GM12878 (cell line): ENCODE data around the gene LRP8. TPM values are rescaled to one million over a fixed set of nuclear protein-coding genes. Genes with fewer than 3 reads are reported as not detected.

Experiments used
- ATAC-seq: fragments of 200-7000 bp; cut with Tn5 transposase; 3 replicates; pipeline ENCODE4 v1.9.1; 2020; ENCODE audit warnings: mild to moderate bottlenecking, moderate library complexity
- BruUV-seq: library from RNA; stranded (reverse); fragments of 400-500 nt; replicated peaks from 2 replicates; lab custom pipeline; 2021; lab: Mats Ljungman, UMichigan
- CTCF ChIA-PET: fragments of 300-600 bp; sonication (Branson Sonifier 250); formaldehyde crosslinking; extraction: SDS; loops from one replicate; lab custom pipeline; 2021; ENCODE audit warnings: inconsistent platforms; lab: Yijun Ruan, JAX
- POLR2A ChIA-PET: fragments of 350-600 bp; formaldehyde crosslinking; extraction: SDS; loops from one replicate; lab custom pipeline; 2021; ENCODE audit warnings: inconsistent platforms; lab: Charles Lee
- RAD21 ChIA-PET: fragments of 300-600 bp; sonication (Branson Sonifier 250); formaldehyde crosslinking; loops from one replicate; lab custom pipeline; 2023; ENCODE audit warnings: antibody characterized with exemption; ENCODE audit not compliant: unreplicated experiment; lab: Charles Lee
- SMC1A ChIA-PET: fragments of 300-600 bp; sonication (Branson Sonifier 250); formaldehyde crosslinking; loops from one replicate; lab custom pipeline; 2023; ENCODE audit not compliant: unreplicated experiment, uncharacterized antibody; lab: Charles Lee
- DNase-seq: peaks from one replicate; pipeline ENCODE4 v3.0.0-alpha.2; 2011; ENCODE audit warnings: low read depth, low spot score
- FAIRE-seq: peaks from 3 replicates; lab custom pipeline; 2011; peaks lifted over from hg19 to GRCh38; lab: Jason Lieb, UNC
- H2AFZ ChIP-seq: 2 replicates; pipeline ENCODE4 v1.6.0; 2011; ENCODE audit warnings: low read depth, low read length, control low read depth; ENCODE audit not compliant: control insufficient read depth
- H3K27ac ChIP-seq: 2 replicates; pipeline ENCODE4 v1.5.1; 2011; ENCODE audit warnings: control low read depth; ENCODE audit not compliant: control insufficient read depth, insufficient read depth
- H3K27me3 ChIP-seq, 2 experiments: replicated peaks in 1 of 2; 2 replicates each; pipeline versions ENCODE4 v1.6.0 to v1.6.1; 2011; ENCODE audit warnings: low read length in 1 of 2; ENCODE audit not compliant: control insufficient read depth in 2 of 2, insufficient read depth in 2 of 2
- H3K36me3 ChIP-seq, 2 experiments: 2 replicates each; pipeline ENCODE4 v1.5.1; 2011; ENCODE audit warnings: low read length in 1 of 2; ENCODE audit not compliant: control insufficient read depth in 2 of 2, insufficient read depth in 2 of 2
- H3K4me1 ChIP-seq: 2 replicates; pipeline ENCODE4 v1.6.1; 2011; ENCODE audit warnings: mild to moderate bottlenecking, low read length, moderate library complexity, mixed read lengths; ENCODE audit not compliant: control insufficient read depth, insufficient read depth
- H3K4me2 ChIP-seq: 2 replicates; pipeline ENCODE4 v1.6.0; 2011; ENCODE audit warnings: control low read depth; ENCODE audit not compliant: control insufficient read depth, insufficient read depth
- H3K4me3 ChIP-seq: fragments of 200-600 bp; sonication (generic); 2 replicates; pipeline ENCODE4 v1.5.1; 2016
- H3K79me2 ChIP-seq: 2 replicates; pipeline ENCODE4 v1.6.0; 2011; ENCODE audit warnings: low read length; ENCODE audit not compliant: control insufficient read depth, insufficient read depth
- H3K9ac ChIP-seq: 2 replicates; pipeline ENCODE4 v1.8.0; 2011; ENCODE audit warnings: low read length, control low read depth, mixed read lengths; ENCODE audit not compliant: control insufficient read depth, insufficient read depth
- H3K9me3 ChIP-seq: replicated peaks from 3 replicates; pipeline ENCODE4 v1.5.1; 2011; ENCODE audit warnings: mild to moderate bottlenecking, low read length; ENCODE audit not compliant: control insufficient read depth, insufficient read depth
- H4K20me1 ChIP-seq: 2 replicates; pipeline ENCODE4 v1.6.0; 2011; ENCODE audit not compliant: control insufficient read depth, insufficient read depth
- CBX5 ChIP-seq: sonication (generic); IDR thresholded peaks from 2 replicates; pipeline ENCODE4 v1.6.1; 2016; ENCODE audit warnings: low read depth, moderate library complexity, mild to moderate bottlenecking, inconsistent platforms
- CHD2 ChIP-seq: IDR thresholded peaks from 2 replicates; pipeline ENCODE4 v1.6.1; 2011; ENCODE audit warnings: low read depth, low read length, improper control_type of control experiment, borderline replicate concordance
- CREB1 ChIP-seq: IDR thresholded peaks from 2 replicates; pipeline ENCODE4 v1.6.1; 2012; ENCODE audit warnings: low read depth, mild to moderate bottlenecking, inconsistent platforms
- CREM ChIP-seq: IDR thresholded peaks from 2 replicates; pipeline ENCODE4 v1.6.1; 2014; ENCODE audit warnings: antibody characterized with exemption, low read depth
- HDAC2 ChIP-seq: fragments of 200-600 bp; sonication (generic); IDR thresholded peaks from 2 replicates; pipeline ENCODE4 v1.6.1; 2017
- MEF2A ChIP-seq: IDR thresholded peaks from 2 replicates; pipeline ENCODE4 v1.6.1; 2011; ENCODE audit warnings: low read depth, mild to moderate bottlenecking, low read length, moderate library complexity; ENCODE audit not compliant: insufficient read depth
- MYB ChIP-seq: fragments of 150-350 bp; IDR thresholded peaks from 2 replicates; pipeline ENCODE4 v1.6.1; 2014; ENCODE audit warnings: mild to moderate bottlenecking, low read depth, low read length, borderline replicate concordance
- SKIL ChIP-seq: fragments of 450-650 bp; IDR thresholded peaks from 2 replicates; pipeline ENCODE4 v1.6.1; 2017; ENCODE audit warnings: mild to moderate bottlenecking, low read depth, inconsistent platforms; ENCODE audit not compliant: poor library complexity, severe bottlenecking
- SREBF1 ChIP-seq: IDR thresholded peaks from 2 replicates; pipeline ENCODE4 v1.6.1; 2012; ENCODE audit warnings: mild to moderate bottlenecking, low read length
- STAT1 ChIP-seq: fragments of 450-650 bp; conservative IDR thresholded peaks from 2 replicates; pipeline ENCODE4 v1.6.1; 2014; ENCODE audit warnings: antibody characterized with exemption, mild to moderate bottlenecking
- TAF1 ChIP-seq: IDR thresholded peaks from 2 replicates; pipeline ENCODE4 v1.6.1; 2011; ENCODE audit warnings: mild to moderate bottlenecking, low read depth, low read length, borderline replicate concordance
- ZBED1 ChIP-seq: IDR thresholded peaks from 2 replicates; pipeline ENCODE4 v1.6.1; 2016; ENCODE audit warnings: borderline replicate concordance
- ZNF24 ChIP-seq: fragments of 450-650 bp; IDR thresholded peaks from 2 replicates; pipeline ENCODE4 v1.6.1; 2017; ENCODE audit warnings: antibody characterized with exemption, mild to moderate bottlenecking
- WGBS: methylation state at CpG from one replicate; pipeline ENCODE4 v1.1.6; 2016; ENCODE audit warnings: low lambda C conversion rate; ENCODE audit not compliant: insufficient replicate concordance, insufficient coverage; ENCODE audit errors: missing lambda C conversion rate; 5-methylcytosine and 5-hydroxymethylcytosine counted together
- in situ Hi-C: fragments of 300-500 bp; cut with MboI; formaldehyde crosslinking; loops from 9 replicates; pipeline ENCODE4 v1.14.3; 2018; ENCODE audit warnings: mixed read lengths
- intact Hi-C: fragments of 100-400 bp; cut with micrococcal nuclease; formaldehyde crosslinking; loops from one replicate; pipeline ENCODE4 v1.14.2; 2022; ENCODE audit not compliant: unreplicated experiment
- polyA plus RNA-seq, 11 experiments: library from polyadenylated mRNA; depleted of rRNA in 4 of 11; unstranded in 6 of 11; stranded (reverse) in 5 of 11; fragments of >200 nt; fragmentation: Nextera tagmentation in 4 of 11; fragmentation: Illumina TruSeq in 1 of 11; extraction: Ambion mirVana in 4 of 11; extraction: Trizol in 1 of 11; gene quantifications; 1 replicate in 1 of 11; 2 replicates in 10 of 11; pipeline versions ENCODE4 v1.2.1 to v1.2.3, GENCODE V29; 2011 to 2016; ENCODE audit warnings: inconsistent platforms in 2 of 11, missing spikeins in 2 of 11, low read depth in 1 of 11
- total RNA-seq, 4 experiments: library from RNA; depleted of rRNA in 3 of 4; stranded (reverse); fragments of >200 nt in 3 of 4; fragmentation: Illumina TruSeq in 1 of 4; extraction: Trizol in 1 of 4; gene quantifications; 2 replicates each; pipeline versions ENCODE4 v1.2.1 to v1.2.3, GENCODE V29; 2013 to 2021
- TF ChIP-seq, protein P1 (sequence below): fragments of 450-650 bp; IDR thresholded peaks from 2 replicates; pipeline ENCODE4 v1.6.1; 2016; ENCODE audit warnings: mild to moderate bottlenecking
- TF ChIP-seq, protein P2 (sequence below): fragments of 450-650 bp; IDR thresholded peaks from 2 replicates; pipeline ENCODE4 v1.6.1; 2016; ENCODE audit warnings: mild to moderate bottlenecking
- TF ChIP-seq, protein P3 (sequence below): fragments of 450-650 bp; IDR thresholded peaks from 2 replicates; pipeline ENCODE4 v1.6.1; 2017; ENCODE audit warnings: mild to moderate bottlenecking, moderate library complexity

Gene LRP8
- total and polyA plus RNA-seq, 10 of the 15 experiments (the other 5 are each of a cell fraction or from before 2014, with no cell fraction given), result 2.8 to 40.5 (median 22.3) TPM

DNA sequence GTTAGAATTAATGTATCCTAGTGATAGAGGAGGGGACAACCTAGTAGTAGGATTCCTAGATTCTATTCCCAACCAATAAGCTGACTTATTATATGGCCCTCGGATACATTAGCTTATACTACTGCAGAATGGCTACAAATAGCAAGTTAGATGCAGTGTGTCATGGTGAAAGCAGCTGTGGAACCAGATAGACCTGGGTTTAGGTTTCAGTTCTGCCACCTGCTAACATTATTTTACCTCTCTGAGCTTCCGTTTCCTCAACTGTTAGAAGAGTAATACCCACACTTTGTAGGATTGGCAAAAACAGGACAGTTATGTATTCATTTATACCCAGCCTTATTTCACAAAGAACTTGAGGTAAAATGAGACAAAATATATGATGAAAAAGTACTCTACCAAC is 67.9 kb downstream of the LRP8 start:
- Histone ChIP-seq H3K9ac (no peak overlapping the region), H3K4me2 (peak overlapping the region; percentile 32), H3K4me3 (no peak overlapping the region), H3K79me2 (no peaks in the 10 kb centered on the region), H3K9me3 (no peaks in the 10 kb centered on the region), H3K27me3 (no peaks in the 10 kb centered on the region), H4K20me1 (no peaks in the 10 kb centered on the region), H3K27ac (peak overlapping the region; percentile 73; the same call in 1 of the 2 replicates), H3K4me1 (peaks cover 10% of the 10 kb centered on the region), H2AFZ (no peak overlapping the region; the same call in 1 of the 2 replicates), H3K36me3 (peaks cover 25 to 42% of the 10 kb centered on the region in 2 experiments)
- no TSS peak for BruUV-seq
- 2% methylated on average over 2 of the region's 2 CpGs for WGBS
- in situ Hi-C loops, result no loop called here
- CTCF ChIA-PET, result interaction anchor here (1.2 to 2.3 kb wide), 2 partner anchors 9 to 18 kb away, joined by 3 to 5 read pairs; no protein-coding TSS in a partner anchor
- DNase-seq, result no peak
- ATAC-seq, result peak; percentile 61
- SMC1A ChIA-PET, result no interaction called here
- POLR2A ChIA-PET, result no interaction called here
- intact Hi-C loops, result no loop called here
- peak; percentile 78 for FAIRE-seq
- RAD21 ChIA-PET, result no interaction called here
- TF ChIP-seq STAT1 (no peak), CBX5 (no peak), HDAC2 (no peak), TAF1 (no peak), CHD2 (no peak), MEF2A (no peak), ZNF24 (no peak), ZBED1 (no peak), SKIL (no peak), CREB1 (no peak), MYB (no peak), SREBF1 (no peak), CREM (no peak)
- TF ChIP-seq, protein P1, sequence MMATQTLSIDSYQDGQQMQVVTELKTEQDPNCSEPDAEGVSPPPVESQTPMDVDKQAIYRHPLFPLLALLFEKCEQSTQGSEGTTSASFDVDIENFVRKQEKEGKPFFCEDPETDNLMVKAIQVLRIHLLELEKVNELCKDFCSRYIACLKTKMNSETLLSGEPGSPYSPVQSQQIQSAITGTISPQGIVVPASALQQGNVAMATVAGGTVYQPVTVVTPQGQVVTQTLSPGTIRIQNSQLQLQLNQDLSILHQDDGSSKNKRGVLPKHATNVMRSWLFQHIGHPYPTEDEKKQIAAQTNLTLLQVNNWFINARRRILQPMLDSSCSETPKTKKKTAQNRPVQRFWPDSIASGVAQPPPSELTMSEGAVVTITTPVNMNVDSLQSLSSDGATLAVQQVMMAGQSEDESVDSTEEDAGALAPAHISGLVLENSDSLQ, result no peak
- TF ChIP-seq, protein P2, sequence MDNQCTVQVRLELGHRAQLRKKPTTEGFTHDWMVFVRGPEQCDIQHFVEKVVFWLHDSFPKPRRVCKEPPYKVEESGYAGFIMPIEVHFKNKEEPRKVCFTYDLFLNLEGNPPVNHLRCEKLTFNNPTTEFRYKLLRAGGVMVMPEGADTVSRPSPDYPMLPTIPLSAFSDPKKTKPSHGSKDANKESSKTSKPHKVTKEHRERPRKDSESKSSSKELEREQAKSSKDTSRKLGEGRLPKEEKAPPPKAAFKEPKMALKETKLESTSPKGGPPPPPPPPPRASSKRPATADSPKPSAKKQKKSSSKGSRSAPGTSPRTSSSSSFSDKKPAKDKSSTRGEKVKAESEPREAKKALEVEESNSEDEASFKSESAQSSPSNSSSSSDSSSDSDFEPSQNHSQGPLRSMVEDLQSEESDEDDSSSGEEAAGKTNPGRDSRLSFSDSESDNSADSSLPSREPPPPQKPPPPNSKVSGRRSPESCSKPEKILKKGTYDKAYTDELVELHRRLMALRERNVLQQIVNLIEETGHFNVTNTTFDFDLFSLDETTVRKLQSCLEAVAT, result no peak
- TF ChIP-seq, protein P3, sequence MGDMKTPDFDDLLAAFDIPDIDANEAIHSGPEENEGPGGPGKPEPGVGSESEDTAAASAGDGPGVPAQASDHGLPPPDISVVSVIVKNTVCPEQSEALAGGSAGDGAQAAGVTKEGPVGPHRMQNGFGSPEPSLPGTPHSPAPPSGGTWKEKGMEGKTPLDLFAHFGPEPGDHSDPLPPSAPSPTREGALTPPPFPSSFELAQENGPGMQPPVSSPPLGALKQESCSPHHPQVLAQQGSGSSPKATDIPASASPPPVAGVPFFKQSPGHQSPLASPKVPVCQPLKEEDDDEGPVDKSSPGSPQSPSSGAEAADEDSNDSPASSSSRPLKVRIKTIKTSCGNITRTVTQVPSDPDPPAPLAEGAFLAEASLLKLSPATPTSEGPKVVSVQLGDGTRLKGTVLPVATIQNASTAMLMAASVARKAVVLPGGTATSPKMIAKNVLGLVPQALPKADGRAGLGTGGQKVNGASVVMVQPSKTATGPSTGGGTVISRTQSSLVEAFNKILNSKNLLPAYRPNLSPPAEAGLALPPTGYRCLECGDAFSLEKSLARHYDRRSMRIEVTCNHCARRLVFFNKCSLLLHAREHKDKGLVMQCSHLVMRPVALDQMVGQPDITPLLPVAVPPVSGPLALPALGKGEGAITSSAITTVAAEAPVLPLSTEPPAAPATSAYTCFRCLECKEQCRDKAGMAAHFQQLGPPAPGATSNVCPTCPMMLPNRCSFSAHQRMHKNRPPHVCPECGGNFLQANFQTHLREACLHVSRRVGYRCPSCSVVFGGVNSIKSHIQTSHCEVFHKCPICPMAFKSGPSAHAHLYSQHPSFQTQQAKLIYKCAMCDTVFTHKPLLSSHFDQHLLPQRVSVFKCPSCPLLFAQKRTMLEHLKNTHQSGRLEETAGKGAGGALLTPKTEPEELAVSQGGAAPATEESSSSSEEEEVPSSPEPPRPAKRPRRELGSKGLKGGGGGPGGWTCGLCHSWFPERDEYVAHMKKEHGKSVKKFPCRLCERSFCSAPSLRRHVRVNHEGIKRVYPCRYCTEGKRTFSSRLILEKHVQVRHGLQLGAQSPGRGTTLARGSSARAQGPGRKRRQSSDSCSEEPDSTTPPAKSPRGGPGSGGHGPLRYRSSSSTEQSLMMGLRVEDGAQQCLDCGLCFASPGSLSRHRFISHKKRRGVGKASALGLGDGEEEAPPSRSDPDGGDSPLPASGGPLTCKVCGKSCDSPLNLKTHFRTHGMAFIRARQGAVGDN, result no peak
